LHCN-M2 (cell line): Measurements from ENCODE around the gene USP37. TPM values are rescaled to one million over a fixed set of nuclear protein-coding genes. Genes with fewer than 3 reads are reported as not detected.

Experiments used
- DNase-seq: peaks from one replicate; pipeline ENCODE4 v3.0.0-alpha.2; 2012; ENCODE audit warnings: low read depth
- total RNA-seq: library from RNA; depleted of rRNA; stranded (reverse); fragments of >200 nt; gene quantifications from 2 replicates; pipeline ENCODE4 v1.2.3, GENCODE V29; 2014

USP37 gene
- total RNA-seq, 1 experiment from 2014 or later = 11.9 TPM

GRCh38 chr2:218430721-218431120 is 137.4 kb downstream of the USP37 start:
- DNase-seq = no peak

- no peak for DNase-seq
Observed at GRCh38 chr2:218429911-218430692, 138.0 kb downstream of the USP37 start.

- no peak for DNase-seq
Observed at GRCh38 chr2:218428846-218429558, 139.1 kb downstream of the USP37 start.

- DNase-seq = no peak
Observed at GRCh38 chr2:218427741-218428140, 140.4 kb downstream of the USP37 start.

- no peak for DNase-seq
Observed at GRCh38 chr2:218425531-218425930, 142.6 kb downstream of the USP37 start.

GRCh38 chr2:218423584-218423983 is 144.6 kb downstream of the USP37 start:
- no peak for DNase-seq

- DNase-seq = no peak
Observed at GRCh38 chr2:218422403-218423086, 145.6 kb downstream of the USP37 start.

- no peak for DNase-seq
Observed at GRCh38 chr2:218421027-218421426, 147.1 kb downstream of the USP37 start.

GRCh38 chr2:218419630-218420216 is 148.4 kb downstream of the USP37 start:
- DNase-seq = no peak

GRCh38 chr2:218418717-218419458 is 149.3 kb downstream of the USP37 start, which contains the start of gene VIL1:
TSS of gene VIL1 (plus strand) at chr2:218419123. CDS start at chr2:218423779, 4,656 bp downstream.
- no peak for DNase-seq

- no peak for DNase-seq
Observed at GRCh38 chr2:218418321-218418716, 149.8 kb downstream of the USP37 start.

GRCh38 chr2:218407717-218408116 is 160.4 kb downstream of the USP37 start:
- no peak for DNase-seq

GRCh38 chr2:218406949-218407618 is 161.1 kb downstream of the USP37 start:
- peak; percentile 75 for DNase-seq

GRCh38 chr2:218406209-218406948 is 161.8 kb downstream of the USP37 start:
- DNase-seq = peak; percentile 91

GRCh38 chr2:218405746-218406208 is 162.4 kb downstream of the USP37 start:
- no peak for DNase-seq

GRCh38 chr2:218405086-218405745 is 162.9 kb downstream of the USP37 start:
- no peak for DNase-seq

- DNase-seq = no peak
Observed at GRCh38 chr2:218404351-218405085, 163.6 kb downstream of the USP37 start.

GRCh38 chr2:218403810-218404209 is 164.3 kb downstream of the USP37 start:
- DNase-seq = no peak
